ENCODE results near the gene CSF1.

DNA sequence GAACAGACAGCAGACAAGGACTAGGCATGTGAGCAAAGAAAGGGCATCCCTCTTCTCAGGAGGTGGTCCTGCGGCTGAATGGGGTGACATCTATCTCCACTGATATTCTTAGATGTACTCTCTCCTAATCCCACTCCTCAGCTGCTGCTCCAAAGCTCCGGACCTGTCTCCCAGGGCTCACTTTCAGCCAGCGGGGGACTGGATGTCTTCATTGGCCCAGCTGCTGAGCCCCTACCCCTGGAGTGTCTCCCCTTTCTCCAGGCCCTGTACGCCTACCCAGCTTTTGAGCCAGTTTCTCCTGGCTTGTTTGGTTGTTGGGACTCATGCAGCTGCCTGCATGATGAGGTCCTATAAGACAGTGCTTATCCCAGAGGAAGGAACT lies 28.8 kb upstream of the CSF1 start:
- TF ChIP-seq, protein P1, sequence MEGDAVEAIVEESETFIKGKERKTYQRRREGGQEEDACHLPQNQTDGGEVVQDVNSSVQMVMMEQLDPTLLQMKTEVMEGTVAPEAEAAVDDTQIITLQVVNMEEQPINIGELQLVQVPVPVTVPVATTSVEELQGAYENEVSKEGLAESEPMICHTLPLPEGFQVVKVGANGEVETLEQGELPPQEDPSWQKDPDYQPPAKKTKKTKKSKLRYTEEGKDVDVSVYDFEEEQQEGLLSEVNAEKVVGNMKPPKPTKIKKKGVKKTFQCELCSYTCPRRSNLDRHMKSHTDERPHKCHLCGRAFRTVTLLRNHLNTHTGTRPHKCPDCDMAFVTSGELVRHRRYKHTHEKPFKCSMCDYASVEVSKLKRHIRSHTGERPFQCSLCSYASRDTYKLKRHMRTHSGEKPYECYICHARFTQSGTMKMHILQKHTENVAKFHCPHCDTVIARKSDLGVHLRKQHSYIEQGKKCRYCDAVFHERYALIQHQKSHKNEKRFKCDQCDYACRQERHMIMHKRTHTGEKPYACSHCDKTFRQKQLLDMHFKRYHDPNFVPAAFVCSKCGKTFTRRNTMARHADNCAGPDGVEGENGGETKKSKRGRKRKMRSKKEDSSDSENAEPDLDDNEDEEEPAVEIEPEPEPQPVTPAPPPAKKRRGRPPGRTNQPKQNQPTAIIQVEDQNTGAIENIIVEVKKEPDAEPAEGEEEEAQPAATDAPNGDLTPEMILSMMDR (conservative IDR thresholded peaks at IDR 0.05; ENCODE audit: low read depth, low read length), result no peak
- no peak for TF ChIP-seq EZH2 (IDR thresholded peaks at IDR 0.05; ENCODE audit: borderline replicate concordance, low read depth, low read length, poor library complexity, severe bottlenecking)

All from A673 (cell line).